GM19463 (cell line): ENCODE data around the gene AGAP5.

Source experiments
- ATAC-seq: cut with Tn5 transposase; IDR thresholded peaks from one replicate; pipeline ENCODE4 v1.9.1; 2021; ENCODE audit warnings: mild to moderate bottlenecking, moderate library complexity; ENCODE audit not compliant: unreplicated experiment

AGAP5 gene

DNA sequence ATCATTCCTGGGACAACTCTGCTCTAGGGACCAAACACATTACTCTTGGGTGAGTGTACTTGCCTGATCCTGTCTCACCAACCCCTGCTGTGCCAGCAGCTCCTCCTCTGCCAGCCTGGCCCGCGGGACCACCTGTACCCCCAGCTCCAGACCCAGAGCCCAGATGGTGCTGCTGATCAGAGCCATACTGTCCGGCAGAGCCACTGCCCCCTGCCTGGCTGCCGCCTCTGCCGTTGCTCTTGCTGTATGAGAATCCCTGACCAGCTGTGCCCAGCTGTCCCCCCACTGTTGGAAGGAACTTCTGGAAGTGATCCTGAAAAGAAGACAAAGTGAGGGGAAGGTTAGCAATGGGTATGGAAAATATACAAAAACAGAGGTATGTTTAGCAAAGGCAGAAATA is 63.5 kb downstream of the AGAP5 start:
- no peak for ATAC-seq

DNA sequence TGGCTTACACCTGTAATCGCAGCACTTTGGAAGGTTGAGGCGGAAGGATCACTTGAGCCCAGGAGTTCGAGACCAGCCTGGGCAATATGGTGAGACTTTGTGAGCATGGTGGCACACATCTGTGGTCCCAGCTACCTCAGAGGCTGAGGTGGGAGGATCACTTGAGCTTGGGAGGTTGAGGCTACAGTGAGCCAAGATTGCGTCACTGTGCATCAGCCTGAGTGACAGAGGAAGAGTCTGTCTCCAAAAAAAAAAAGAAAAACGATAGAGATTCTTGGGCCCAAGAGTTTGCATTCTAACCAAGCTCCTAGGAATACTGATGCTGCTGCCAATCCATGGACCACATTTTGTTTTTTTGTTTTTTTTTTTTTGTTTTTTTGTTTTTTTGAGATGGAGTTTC is 68.7 kb downstream of the AGAP5 start:
- ATAC-seq = no peak

DNA sequence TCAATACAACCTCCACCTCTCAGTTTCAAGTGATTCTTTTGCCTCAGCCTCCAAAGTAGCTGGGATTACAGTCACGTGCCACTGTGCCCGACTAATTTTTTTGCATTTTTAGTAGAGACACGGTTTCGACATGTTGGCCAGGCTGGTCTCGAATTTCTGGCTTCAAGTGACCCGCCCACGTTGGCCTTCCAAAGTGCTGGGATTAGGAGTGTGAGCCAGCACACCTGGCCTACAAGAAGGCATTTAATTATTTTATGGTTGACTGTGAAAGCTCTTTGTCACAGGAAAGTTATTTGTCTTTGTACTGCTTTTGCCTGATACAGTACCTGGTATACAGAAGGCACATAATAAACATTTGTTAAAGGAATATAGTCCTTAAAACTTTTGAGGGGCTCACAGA is 69.5 kb downstream of the AGAP5 start:
- ATAC-seq = no peak

DNA sequence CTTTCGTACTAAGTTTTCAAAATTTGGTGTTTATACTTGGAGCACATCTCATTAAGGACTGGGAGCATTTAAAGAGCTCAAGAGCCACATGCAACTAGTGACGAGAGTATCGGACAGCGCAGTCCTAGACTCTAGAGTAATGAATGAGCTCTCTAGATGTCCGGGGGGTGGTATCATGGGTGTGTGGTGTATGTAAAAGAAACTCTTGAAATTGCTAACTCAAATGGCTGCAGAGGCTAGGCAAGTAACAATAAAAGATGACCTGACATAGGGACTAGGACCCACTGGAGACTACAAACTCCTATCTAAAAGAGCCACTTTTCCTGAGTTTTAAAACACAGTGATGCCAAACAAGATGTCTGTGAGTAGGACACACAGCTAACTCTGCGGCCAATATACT is 70.6 kb downstream of the AGAP5 start:
- ATAC-seq = no peak

DNA sequence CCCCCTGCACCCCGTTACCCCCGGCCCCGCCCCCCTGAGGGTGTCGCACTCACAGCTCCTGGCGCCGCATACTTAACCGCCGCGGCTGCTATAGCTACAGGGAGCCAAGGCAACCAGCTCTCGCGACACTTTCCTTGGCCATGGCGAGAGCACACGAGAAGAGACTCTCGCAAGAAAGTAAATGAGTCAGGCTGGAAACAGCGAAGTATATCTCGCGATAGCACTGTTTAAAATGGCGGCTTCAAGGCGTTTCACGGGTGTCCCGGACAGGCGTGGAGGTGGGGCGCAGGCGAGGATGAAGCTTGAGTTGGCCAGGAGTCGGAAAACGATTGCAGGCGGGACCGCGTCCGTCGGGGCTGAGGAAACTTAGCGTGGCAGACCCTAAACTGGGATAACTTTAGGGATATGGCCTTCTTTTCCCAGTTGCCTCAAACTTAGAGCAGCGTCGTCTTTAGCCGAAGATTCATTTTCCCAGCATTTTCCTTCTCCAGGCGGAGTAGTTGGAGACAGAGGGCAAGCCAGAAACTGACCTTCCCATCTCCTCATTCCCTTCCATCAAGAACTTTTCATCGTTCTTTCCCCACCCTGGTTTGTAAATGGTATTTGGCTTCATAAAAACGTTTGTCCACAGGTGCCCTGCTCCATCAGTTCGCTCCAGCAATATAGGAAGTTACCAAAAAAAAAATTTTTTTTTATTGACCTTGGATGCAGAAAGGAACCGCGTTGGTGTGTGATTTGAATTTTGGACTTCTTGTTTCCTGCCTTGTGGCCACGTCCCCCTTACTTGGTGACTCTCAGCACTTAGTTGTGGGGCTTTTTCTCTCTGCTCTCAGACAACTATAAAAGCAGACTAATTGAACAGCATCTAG is 71.8 kb downstream of the AGAP5 start:
- ATAC-seq = peak; percentile 99

DNA sequence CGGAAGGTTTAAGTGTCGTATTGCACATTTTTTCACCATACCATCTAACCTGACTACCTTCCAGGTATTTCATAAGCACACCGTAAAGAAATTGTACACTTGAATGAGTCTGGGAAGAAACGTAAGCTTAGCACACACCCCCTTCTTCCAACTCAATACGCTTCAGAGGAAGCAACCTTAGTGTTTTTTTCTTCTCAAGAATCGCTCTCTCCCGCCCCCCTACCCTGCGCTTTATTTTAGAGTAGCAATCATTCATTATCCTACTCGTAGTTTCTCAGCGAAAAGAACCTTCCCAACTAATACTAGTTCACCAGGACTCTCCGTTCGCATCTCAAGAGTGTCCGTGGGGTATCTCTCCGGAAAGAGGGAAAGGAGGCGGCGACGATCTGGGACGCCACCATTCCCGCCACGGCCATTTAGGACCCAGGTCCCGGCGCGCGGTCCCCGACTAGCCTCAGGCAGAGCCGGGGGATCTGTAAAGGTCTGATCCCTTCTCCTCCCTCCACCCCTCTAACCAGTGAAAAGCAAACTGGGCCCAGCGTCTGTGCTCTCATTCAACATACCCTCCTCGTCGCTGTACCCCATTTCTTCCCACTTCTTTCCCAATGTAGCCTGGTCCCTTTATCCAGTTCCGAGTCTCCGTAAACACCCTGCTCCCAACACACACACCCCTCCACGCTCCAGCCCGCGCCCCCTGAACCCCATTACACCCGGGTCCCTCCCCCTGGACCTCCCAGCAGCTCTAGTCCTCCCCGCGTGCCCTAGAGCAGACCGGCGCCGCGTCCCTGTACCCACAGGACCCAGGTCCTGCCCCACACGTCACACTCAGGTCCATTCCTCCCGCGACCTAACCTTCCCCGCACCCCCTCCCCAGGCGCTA is 72.7 kb downstream of the AGAP5 start:
- ATAC-seq = peak; percentile 35
